HEK293T (cell line): ENCODE measurements around the gene WFDC5.

Experiments
- ARNT ChIP-seq: fragments of 450-650 bp; IDR thresholded peaks from 2 replicates; pipeline ENCODE4 v1.6.1; 2017; ENCODE audit warnings: mild to moderate bottlenecking
- ELF4 ChIP-seq: fragments of 450-650 bp; IDR thresholded peaks from 2 replicates; pipeline ENCODE4 v1.6.1; 2017; ENCODE audit warnings: antibody characterized with exemption
- FOXA1 ChIP-seq: fragments of 450-650 bp; IDR thresholded peaks from 2 replicates; pipeline ENCODE4 v1.6.1; 2016; ENCODE audit warnings: mild to moderate bottlenecking
- FOXK2 ChIP-seq: fragments of 450-650 bp; IDR thresholded peaks from 2 replicates; pipeline ENCODE4 v1.6.1; 2016; ENCODE audit warnings: mild to moderate bottlenecking
- FOXM1 ChIP-seq: fragments of 450-650 bp; IDR thresholded peaks from 2 replicates; pipeline ENCODE4 v1.6.1; 2017; ENCODE audit warnings: mild to moderate bottlenecking, borderline replicate concordance
- HDGF ChIP-seq: fragments of 450-650 bp; IDR thresholded peaks from 2 replicates; pipeline ENCODE4 v1.6.1; 2017; ENCODE audit warnings: antibody characterized with exemption, borderline replicate concordance
- LEF1 ChIP-seq: fragments of 450-650 bp; IDR thresholded peaks from 2 replicates; pipeline ENCODE4 v1.6.1; 2017; ENCODE audit warnings: mild to moderate bottlenecking, borderline replicate concordance
- NFRKB ChIP-seq: fragments of 450-650 bp; IDR thresholded peaks from 2 replicates; pipeline ENCODE4 v1.6.1; 2016; ENCODE audit warnings: mild to moderate bottlenecking, moderate library complexity
- PKNOX1 ChIP-seq: fragments of 450-650 bp; IDR thresholded peaks from 2 replicates; pipeline ENCODE4 v1.6.1; 2016
- SP1 ChIP-seq: fragments of 450-650 bp; IDR thresholded peaks from 2 replicates; pipeline ENCODE4 v1.6.1; 2017
- SUZ12 ChIP-seq: fragments of 450-650 bp; IDR thresholded peaks from 2 replicates; pipeline ENCODE4 v1.6.1; 2016; ENCODE audit warnings: mild to moderate bottlenecking
- TARDBP ChIP-seq: fragments of 450-650 bp; IDR thresholded peaks from 2 replicates; pipeline ENCODE4 v1.6.1; 2016

GRCh38 chr20:45083127-45083526 lies 31.8 kb downstream of the WFDC5 start:
- TF ChIP-seq FOXM1 (no peak), FOXK2 (no peak), HDGF (no peak), ELF4 (no peak), ARNT (no peak), SUZ12 (no peak), SP1 (no peak), FOXA1 (no peak), LEF1 (no peak), TARDBP (no peak), NFRKB (no peak), PKNOX1 (no peak)
